Activated T-cell treated with anti-CD3 and anti-CD28 coated beads for 48 hours (primary cell): ENCODE measurements around the gene TRIM25.

Experiments used
- DNase-seq: peaks from one replicate; pipeline ENCODE4 v3.0.0-alpha.2; 2020; ENCODE audit warnings: low read depth

The TRIM25 gene

GRCh38 chr17:56866076-56866475 is 47.8 kb downstream of the TRIM25 start:
- no peak for DNase-seq

- no peak for DNase-seq
Measured at GRCh38 chr17:56863974-56864373, 49.9 kb downstream of the TRIM25 start.

GRCh38 chr17:56861899-56862298 is 52.0 kb downstream of the TRIM25 start:
- DNase-seq: no peak

- DNase-seq: no peak
Measured at GRCh38 chr17:56851008-56851407, 62.8 kb downstream of the TRIM25 start.

- DNase-seq: no peak
Measured at GRCh38 chr17:56850591-56850990, 63.3 kb downstream of the TRIM25 start.

GRCh38 chr17:56849131-56849530 is 64.7 kb downstream of the TRIM25 start:
- no peak for DNase-seq

GRCh38 chr17:56847106-56847505 is 66.7 kb downstream of the TRIM25 start:
- DNase-seq: no peak

GRCh38 chr17:56845934-56846333 is 67.9 kb downstream of the TRIM25 start:
- DNase-seq: no peak

- DNase-seq: no peak
Measured at GRCh38 chr17:56842577-56842976, 71.3 kb downstream of the TRIM25 start.

GRCh38 chr17:56838687-56839086 is 75.2 kb downstream of the TRIM25 start:
- DNase-seq: no peak
